GM19324 (cell line): ENCODE data around the gene ST7.

Experiments
- ATAC-seq: cut with Tn5 transposase; IDR thresholded peaks from one replicate; pipeline ENCODE4 v1.9.1; 2021; ENCODE audit warnings: mild to moderate bottlenecking, moderate library complexity; ENCODE audit not compliant: unreplicated experiment, low FRiP score

Gene ST7

DNA sequence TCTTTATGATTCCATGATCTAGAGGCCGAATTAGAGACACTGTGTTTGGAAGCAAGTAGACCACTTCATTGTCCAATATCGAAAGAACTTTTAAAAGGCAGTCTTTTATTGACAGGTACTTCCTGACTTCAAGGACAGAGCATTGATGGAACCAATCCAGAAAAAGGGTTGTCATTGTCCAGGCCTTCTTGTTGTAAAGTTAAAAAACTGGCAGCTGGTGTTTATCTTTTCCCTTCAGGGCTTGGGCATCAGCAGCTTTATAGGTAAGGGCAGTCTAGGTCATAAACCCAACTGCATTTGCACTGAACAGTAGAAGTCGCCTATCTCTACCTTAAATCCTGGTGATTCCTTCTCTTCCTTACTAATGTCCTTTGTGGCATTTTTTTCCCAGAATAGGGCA lies 95.6 kb downstream of the ST7 start:
- ATAC-seq, result no peak

DNA sequence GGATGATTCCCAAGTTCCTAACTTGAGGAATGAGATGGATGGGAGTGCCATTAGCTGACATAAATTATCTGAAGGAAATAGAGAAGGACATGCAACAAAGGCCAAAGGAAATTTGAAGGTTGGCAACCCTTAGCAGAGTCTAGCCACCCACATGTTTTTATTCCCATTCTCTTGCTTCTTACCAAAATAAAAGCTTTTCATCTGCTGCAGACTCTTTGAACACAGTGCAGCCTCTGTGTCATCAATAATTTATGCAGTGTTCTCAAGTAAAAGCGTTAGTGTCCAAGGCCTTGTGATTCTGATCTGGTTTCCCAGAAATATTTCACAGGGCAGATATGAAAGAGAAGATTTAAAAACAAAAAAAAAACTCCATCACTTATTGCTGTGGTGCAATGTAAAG lies 98.5 kb downstream of the ST7 start:
- ATAC-seq, result no peak

DNA sequence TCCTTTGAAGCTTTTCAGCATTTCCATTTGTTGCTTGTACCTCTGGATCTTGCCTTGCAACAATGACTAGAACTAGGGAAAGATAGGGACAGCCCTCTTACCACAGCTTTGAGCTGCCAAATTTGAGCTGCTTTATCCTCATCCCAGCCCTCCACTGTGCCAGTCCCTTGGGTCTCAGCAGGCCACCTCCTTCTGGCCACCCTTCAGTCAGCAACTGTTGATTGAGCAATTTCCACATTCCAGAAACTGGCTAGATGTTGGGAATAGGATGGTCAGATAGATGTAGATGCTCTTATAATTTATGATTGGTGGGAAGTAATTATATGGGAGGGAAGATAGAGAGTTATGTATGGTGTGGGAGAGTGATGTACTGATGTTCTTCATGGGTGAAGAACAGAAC lies 100.1 kb downstream of the ST7 start:
- ATAC-seq, result no peak

GRCh38 chr7:117061751-117062150 lies 108.5 kb downstream of the ST7 start:
- ATAC-seq, result no peak

DNA sequence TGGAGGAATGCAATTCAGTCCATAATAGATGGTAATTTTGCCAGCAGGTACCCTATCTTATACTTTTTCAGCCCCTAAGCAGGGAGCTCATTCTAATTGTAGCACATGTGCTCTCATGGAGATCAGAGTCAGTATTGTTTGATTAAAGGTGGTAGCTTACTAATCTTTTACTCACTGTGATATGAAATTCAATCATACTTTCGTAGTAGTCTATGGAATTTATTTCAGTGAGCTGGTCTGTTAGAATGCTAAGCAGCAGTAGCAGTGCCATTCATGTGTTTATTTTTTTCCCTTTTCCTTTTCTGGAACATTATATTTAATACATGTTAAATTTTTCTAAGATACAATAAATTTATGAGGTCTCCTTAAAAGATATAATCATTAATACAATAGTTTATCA lies 109.0 kb downstream of the ST7 start:
- ATAC-seq, result no peak

GRCh38 chr7:117064688-117065087 lies 111.4 kb downstream of the ST7 start:
- no peak for ATAC-seq

- no peak for ATAC-seq
These were observed 112.4 kb downstream of the ST7 start for GRCh38 chr7:117065571-117066150.

- ATAC-seq, result no peak
These were observed 113.4 kb downstream of the ST7 start for GRCh38 chr7:117066668-117067067.

DNA sequence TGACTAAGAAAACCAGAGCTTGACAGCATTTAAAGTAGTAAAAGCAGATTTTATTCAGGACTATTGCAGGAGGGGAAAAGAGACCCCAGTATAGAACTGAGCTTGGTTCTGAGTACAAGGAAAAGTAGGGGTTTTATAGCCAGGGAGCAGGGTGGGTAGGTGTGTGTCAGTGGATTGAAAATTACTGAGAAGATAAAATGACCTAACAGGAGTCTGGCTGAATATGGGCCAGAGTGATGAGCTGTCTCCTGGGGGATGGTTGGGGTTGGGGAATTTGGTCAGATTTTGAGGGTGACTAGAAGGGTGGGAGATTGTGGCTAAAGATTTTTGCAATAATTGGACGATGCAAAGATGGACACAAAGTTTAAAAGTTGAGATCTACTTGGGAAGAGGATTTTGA lies 114.0 kb downstream of the ST7 start:
- ATAC-seq, result no peak

- no peak for ATAC-seq
These were observed 115.3 kb downstream of the ST7 start for GRCh38 chr7:117068511-117069145.

GRCh38 chr7:117069379-117069778 lies 116.1 kb downstream of the ST7 start:
- no peak for ATAC-seq

- ATAC-seq, result no peak
These were observed 118.2 kb downstream of the ST7 start for GRCh38 chr7:117071551-117071950.

GRCh38 chr7:117072620-117073118 lies 119.4 kb downstream of the ST7 start:
- no peak for ATAC-seq

DNA sequence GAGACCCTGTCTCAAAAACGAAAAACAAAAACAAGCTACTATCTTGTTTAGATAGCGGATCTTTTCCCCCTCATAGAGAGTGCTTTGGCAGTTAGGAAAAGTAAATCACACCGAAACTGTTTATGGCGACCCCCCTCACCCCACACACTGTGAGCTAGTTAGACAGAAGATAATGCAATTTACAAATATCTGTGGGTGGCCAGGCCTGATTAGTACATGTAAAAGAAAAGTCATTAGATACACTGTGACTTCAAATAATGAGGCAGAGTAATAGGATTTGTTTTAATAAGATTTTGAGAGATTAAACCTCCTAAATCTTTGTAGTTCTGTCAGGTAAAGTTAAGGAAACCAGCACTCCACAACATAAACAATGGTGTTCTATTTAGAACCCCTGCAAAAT lies 121.1 kb downstream of the ST7 start:
- ATAC-seq, result no peak

DNA sequence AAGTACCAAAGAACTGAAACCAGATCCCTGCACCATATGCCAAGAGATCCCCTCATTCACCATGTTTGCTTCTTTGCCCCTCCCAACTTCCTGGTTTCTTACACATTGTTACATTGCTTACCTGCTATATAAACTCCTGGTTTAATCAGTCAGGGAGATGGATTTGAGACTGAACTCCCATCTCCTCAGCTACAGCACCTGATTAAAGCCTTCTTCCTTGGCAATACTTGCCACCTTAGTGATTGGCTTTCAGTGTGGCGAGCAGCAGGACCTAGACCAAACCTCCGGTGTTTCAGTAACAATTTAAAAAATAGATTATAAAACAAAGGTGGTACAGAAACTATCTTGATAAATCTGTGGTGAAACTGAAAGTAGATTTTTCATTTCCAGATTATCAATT lies 122.6 kb downstream of the ST7 start:
- ATAC-seq, result no peak

DNA sequence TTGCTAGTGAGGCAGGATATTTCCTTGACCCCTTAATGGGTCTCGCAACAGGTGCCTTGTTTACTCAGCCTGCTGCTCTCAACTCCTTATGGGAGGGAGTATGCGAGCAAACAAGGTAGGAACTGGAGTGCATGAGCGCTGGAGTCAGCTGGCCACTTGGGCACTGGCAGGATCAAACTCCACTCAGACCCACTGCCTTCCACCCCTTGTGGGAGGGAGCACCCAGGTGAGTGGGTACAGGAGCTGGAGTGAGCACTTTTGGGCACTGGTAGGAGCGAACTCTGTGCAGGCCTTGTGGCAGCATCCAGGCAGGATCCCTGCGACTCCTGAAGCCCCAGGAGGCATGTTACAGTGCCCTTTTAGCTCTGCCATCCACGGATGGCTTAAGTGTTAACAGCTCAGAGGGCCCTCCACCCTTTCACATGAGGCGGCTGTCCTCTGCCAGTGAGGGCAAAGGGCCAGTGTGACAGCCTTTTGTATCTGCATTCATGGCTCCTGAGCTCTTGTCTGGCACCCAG lies 123.2 kb downstream of the ST7 start:
- no peak for ATAC-seq

- no peak for ATAC-seq
These were observed 124.4 kb downstream of the ST7 start for GRCh38 chr7:117077658-117078057.

DNA sequence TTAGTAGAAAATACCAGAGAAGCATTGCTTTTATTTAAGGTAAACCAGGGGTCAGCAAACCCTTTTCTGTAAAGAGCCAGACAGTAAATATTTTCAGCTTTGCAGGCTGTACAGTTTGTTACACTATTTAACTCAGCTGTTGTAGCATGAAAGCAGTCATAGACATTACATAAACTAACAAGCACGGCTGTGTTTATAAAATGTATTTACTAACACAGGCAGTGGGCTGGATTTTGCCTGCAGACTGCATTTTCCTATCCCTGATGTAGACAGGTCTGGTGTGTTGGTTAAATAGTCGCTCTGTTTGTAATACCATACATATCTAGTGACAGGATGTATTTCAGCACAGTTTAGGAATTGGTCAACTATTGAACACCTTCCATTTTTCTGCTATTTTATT lies 129.3 kb downstream of the ST7 start:
- no peak for ATAC-seq

GRCh38 chr7:117083648-117084047 lies 130.3 kb downstream of the ST7 start:
- ATAC-seq, result no peak

DNA sequence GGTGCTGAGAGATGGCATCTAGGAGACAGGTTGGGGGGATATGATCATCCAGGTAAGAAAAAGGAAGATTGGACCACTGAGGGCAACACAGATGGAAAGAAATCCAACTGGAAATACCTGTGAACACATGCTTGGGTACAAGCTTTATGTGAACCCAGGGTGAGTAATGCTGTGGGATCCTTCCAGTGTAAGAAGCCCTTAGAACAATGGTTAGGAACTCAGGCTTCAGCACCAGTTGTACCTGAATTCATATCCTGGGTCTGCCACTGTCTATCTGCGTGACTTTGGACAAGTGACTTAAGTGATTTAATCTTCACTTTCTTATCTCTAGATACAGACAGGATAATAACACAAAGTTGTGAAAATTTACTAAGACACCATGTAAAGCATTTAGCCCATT lies 131.0 kb downstream of the ST7 start:
- ATAC-seq, result no peak

- no peak for ATAC-seq
These were observed 132.0 kb downstream of the ST7 start for GRCh38 chr7:117085275-117085674.

GRCh38 chr7:117085769-117086463 lies 132.6 kb downstream of the ST7 start:
- no peak for ATAC-seq
